ENCODE measurements around the gene ATP8A2.
A peak's percentile ranks its signal among the peaks of the same experiment; 100 is the strongest.

The ATP8A2 gene

DNA sequence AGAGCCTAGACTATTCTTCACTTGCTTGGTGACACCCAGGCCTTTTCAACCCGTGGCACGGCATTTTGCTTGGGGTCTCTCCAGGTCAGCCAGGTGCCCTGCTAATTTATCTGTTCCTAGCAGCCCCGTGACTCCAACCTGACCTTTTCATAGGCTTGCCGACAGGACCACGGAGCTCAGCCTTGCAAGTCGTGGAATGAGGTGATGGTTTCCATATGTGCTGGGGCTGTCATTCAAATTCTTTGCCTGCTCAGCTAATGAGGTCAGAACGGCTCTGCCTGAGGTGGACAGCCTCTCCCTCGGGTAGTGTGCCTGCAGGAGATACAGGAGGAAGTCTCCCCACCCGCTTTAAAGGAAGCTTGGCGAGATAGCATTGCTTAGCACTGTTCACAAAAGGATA, 619.0 kb downstream of the ATP8A2 start:
- no peak overlapping the region for H3K4me3 ChIP-seq (ENCODE audit: low read depth, low read length)
- peak; percentile 59 for DNase-seq (ENCODE audit: low read depth)
- TF ChIP-seq CTCF (conservative IDR thresholded peaks at IDR 0.05; ENCODE audit: low read depth, low read length) = no peak

DNA sequence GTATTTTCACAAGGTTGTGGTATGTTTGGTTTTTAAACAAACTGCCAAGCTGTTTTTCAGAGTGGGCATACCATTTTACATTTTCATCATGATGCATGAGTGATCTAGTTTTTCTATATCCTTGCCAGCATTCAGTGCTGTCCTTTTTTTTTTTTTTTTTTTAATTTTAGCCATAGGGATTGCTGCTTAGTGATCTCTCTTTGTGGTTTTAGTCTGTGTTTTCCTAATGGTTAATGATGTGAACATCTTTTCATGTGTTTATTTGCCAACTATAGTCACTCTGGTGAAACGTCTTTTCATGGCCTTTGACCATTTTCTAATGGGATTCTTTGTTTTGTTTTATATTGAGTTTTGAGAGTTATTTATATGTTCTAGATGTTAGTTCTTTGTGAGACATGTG, 620.3 kb downstream of the ATP8A2 start:
- no peak for TF ChIP-seq CTCF (conservative IDR thresholded peaks at IDR 0.05; ENCODE audit: low read depth, low read length)
- H3K4me3 ChIP-seq (ENCODE audit: low read depth, low read length) = no peak overlapping the region
- DNase-seq (ENCODE audit: low read depth) = no peak

DNA sequence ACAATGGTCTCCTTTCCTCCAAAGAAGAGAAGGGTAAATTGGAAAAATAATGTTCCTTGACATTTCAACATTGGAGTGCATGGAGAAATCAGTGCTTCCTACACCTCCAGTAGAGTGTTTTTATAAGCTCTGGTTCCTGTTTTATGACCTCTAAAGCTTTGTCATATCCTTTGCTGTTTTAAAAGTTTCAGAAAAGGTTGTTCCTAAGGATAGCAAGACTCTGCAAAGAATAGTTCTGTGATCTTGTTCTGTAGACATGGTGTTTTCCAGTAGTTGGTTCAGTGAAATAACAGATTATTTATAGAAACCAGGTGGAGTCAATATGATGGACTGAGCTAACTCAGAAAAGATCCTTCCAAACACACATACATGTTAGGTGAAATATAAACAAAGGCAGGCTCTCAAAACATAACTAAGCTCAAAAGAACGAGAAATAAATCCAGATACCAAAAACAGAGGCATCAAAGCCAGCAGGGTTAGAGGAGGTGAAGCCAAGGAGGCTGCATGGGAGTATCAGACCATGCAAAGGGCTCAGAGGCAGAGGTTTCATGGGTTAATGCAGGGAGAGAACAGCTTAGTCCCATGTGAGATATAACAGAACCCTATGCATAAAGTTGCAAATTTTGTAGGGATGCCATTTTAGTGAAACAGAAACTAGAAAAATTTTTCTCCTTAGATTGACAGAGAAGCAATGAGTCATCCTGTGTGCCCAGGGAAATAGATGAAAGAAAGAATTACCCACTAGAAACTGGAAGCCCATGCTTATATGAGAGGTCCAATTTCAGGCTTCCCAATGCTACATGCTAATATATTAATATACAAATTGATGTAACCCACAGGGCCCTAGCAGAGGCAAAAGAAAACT, 635.7 kb downstream of the ATP8A2 start:
- TF ChIP-seq CTCF (conservative IDR thresholded peaks at IDR 0.05; ENCODE audit: low read depth, low read length) = no peak
- no peak overlapping the region for H3K4me3 ChIP-seq (ENCODE audit: low read depth, low read length)
- peak; percentile 31 for DNase-seq (ENCODE audit: low read depth)

- TF ChIP-seq CTCF (conservative IDR thresholded peaks at IDR 0.05; ENCODE audit: low read depth, low read length) = no peak
- DNase-seq (ENCODE audit: low read depth) = no peak
- no peak overlapping the region for H3K4me3 ChIP-seq (ENCODE audit: low read depth, low read length)
Observed at GRCh38 chr13:26010487-26011207, 638.9 kb downstream of the ATP8A2 start.

DNA sequence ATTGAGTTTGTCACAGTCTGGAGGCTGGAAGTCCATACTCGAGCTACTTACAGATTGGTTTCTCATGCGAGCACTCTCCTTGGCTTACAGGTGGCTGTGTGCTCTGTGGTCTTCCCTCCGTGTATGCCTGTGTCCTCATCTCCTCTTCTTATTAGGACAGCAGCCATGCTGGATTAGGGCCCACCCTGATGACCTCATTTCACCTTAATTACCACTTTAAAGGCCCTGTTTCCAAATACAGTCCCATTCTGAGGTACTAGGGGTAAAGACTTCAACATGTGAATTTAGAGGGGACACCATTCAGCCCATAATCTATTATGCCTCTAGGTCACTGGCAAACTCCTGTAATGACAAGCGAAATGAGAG, 639.4 kb downstream of the ATP8A2 start:
- TF ChIP-seq CTCF (conservative IDR thresholded peaks at IDR 0.05; ENCODE audit: low read depth, low read length) = no peak
- H3K4me3 ChIP-seq (ENCODE audit: low read depth, low read length) = no peak overlapping the region
- no peak for DNase-seq (ENCODE audit: low read depth)

GRCh38 chr13:26011996-26012821, 640.4 kb downstream of the ATP8A2 start:
- DNase-seq (ENCODE audit: low read depth) = peak; percentile 56
- TF ChIP-seq CTCF (conservative IDR thresholded peaks at IDR 0.05; ENCODE audit: low read depth, low read length) = no peak
- peak overlapping the region; percentile 65 for H3K4me3 ChIP-seq (ENCODE audit: low read depth, low read length)

Data from choroid plexus epithelial cell (primary cell).